Upper lobe of left lung (tissue), 6 donors: Measurements from ENCODE around the gene CRYAB. TPM values are rescaled to one million over a fixed set of nuclear protein-coding genes. Genes with fewer than 3 reads are reported as not detected.
A peak's percentile ranks its signal among the peaks of the same experiment; 100 is the strongest.

ENCODE experiments used
- ATAC-seq, 2 donors: fragments of 200-7000 bp; cut with Tn5 transposase; one replicate each; pipeline ENCODE4 v1.9.1; 2022; ENCODE audit warnings: mild to moderate bottlenecking in 2 of 2, moderate library complexity in 2 of 2; ENCODE audit not compliant: low FRiP score in 2 of 2
- DNase-seq, 2 donors: peaks; one replicate each; pipeline ENCODE4 v3.0.0-alpha.2; 2019 to 2020
- H3K27ac ChIP-seq, 4 donors: fragments of 200-600 bp; sonication (generic); one replicate each; pipeline ENCODE4 v1.5.1; 2016 to 2019
- H3K27me3 ChIP-seq, 4 donors: fragments of 200-600 bp; sonication (generic); one replicate each; pipeline ENCODE4 v1.5.1; 2017 to 2019
- H3K36me3 ChIP-seq, 4 donors: fragments of 200-600 bp; sonication (generic); one replicate each; pipeline ENCODE4 v1.5.1; 2016 to 2019
- H3K4me1 ChIP-seq, 4 donors: fragments of 200-600 bp; sonication (generic); one replicate each; pipeline ENCODE4 v1.5.1; 2018 to 2019
- H3K4me3 ChIP-seq, 4 donors: fragments of 200-600 bp; sonication (generic); one replicate each; pipeline ENCODE4 v1.5.1; 2017 to 2019; ENCODE audit warnings: mild to moderate bottlenecking in 2 of 4, moderate library complexity in 1 of 4
- H3K9me3 ChIP-seq, 4 donors: fragments of 200-600 bp; sonication (generic); one replicate each; pipeline ENCODE4 v1.5.1; 2018 to 2019
- EP300 ChIP-seq, 4 donors: sonication (generic); formaldehyde crosslinking; IDR thresholded peaks; one replicate each; pipeline ENCODE4 v1.5.1; 2017; ENCODE audit warnings: antibody characterized with exemption in 4 of 4, control low read depth in 2 of 4
- POLR2A ChIP-seq, 4 donors: fragments of 450-650 bp; IDR thresholded peaks; one replicate each; pipeline ENCODE4 v1.5.1; 2016 to 2017; ENCODE audit warnings: antibody characterized with exemption in 4 of 4, mild to moderate bottlenecking in 2 of 4
- POLR2AphosphoS5 ChIP-seq, 2 donors: sonication (generic); formaldehyde crosslinking; IDR thresholded peaks; one replicate each; pipeline ENCODE4 v1.5.1; 2017; ENCODE audit warnings: antibody characterized with exemption in 2 of 2
- WGBS, 2 donors: methylation state at CpG; one replicate each; pipeline ENCODE4 v1.1.5; 2017 to 2018; 5-methylcytosine and 5-hydroxymethylcytosine counted together
- total RNA-seq, 6 donors: library from RNA; depleted of rRNA in 4 of 6; stranded (reverse); fragments of >200 nt in 4 of 6; gene quantifications; one replicate each; pipeline versions ENCODE4 v1.1.0 to v1.2.1, GENCODE V29; 2016 to 2021
- TF ChIP-seq, protein P1 (sequence below), 6 experiments: fragments of 450-650 bp in 4 of 6; fragments of 200-600 bp in 2 of 6; sonication (generic) in 2 of 6; IDR thresholded peaks; one replicate each; pipeline ENCODE4 v1.5.1; 2016 to 2019; ENCODE audit warnings: antibody characterized with exemption in 6 of 6
- donor health status: DM: no; HTN: no; CAD: no; lungs with moderate emphysema.
- donor health status: DM: no; HTN: yes; CAD: no; lungs with severe emphysema.

The CRYAB gene
- total RNA-seq, 6 donors from 2014 or later: 21.0 to 79.7 (median 30.2) TPM

DNA sequence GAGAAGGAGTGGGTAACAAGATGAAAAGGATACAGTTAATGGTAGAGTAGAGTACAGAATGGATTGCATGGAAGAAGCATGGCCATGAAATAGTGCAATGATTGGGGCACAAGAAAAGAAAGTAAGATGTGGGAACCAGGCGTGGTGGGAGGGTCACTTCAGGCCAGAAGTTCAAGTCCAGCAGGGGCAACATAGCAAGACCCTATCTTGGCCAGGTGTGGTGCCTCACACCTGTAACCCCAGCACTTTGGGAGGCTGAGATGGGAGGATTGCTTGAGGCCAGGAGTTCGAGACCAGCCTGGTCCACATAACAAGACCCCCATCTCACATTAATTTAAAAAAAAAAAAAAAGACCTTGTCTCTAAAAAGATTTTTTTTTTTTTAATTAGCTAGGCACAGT lies 5.7 kb upstream of the CRYAB start:
- TF ChIP-seq, protein P1, sequence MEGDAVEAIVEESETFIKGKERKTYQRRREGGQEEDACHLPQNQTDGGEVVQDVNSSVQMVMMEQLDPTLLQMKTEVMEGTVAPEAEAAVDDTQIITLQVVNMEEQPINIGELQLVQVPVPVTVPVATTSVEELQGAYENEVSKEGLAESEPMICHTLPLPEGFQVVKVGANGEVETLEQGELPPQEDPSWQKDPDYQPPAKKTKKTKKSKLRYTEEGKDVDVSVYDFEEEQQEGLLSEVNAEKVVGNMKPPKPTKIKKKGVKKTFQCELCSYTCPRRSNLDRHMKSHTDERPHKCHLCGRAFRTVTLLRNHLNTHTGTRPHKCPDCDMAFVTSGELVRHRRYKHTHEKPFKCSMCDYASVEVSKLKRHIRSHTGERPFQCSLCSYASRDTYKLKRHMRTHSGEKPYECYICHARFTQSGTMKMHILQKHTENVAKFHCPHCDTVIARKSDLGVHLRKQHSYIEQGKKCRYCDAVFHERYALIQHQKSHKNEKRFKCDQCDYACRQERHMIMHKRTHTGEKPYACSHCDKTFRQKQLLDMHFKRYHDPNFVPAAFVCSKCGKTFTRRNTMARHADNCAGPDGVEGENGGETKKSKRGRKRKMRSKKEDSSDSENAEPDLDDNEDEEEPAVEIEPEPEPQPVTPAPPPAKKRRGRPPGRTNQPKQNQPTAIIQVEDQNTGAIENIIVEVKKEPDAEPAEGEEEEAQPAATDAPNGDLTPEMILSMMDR (IDR thresholded peaks at IDR 0.05): no peak
- TF ChIP-seq EP300 (IDR thresholded peaks at IDR 0.05): no peak
- Histone ChIP-seq H3K36me3 (no peaks in the 10 kb centered on the region), H3K27ac (peak overlapping the region in 1 of 4 donors; percentile 78), H3K4me1 (peaks cover 4 to 13% (median 9%) of the 10 kb centered on the region in 4 donors), H3K27me3 (peaks cover 0 to 4% (median 0%) of the 10 kb centered on the region in 4 donors), H3K9me3 (no peaks in the 10 kb centered on the region), H3K4me3 (no peak overlapping the region)
- 82 to 93% methylated on average over 2 of the region's 2 CpGs for WGBS, 2 donors
- no peak for DNase-seq
- no peak for ATAC-seq

DNA sequence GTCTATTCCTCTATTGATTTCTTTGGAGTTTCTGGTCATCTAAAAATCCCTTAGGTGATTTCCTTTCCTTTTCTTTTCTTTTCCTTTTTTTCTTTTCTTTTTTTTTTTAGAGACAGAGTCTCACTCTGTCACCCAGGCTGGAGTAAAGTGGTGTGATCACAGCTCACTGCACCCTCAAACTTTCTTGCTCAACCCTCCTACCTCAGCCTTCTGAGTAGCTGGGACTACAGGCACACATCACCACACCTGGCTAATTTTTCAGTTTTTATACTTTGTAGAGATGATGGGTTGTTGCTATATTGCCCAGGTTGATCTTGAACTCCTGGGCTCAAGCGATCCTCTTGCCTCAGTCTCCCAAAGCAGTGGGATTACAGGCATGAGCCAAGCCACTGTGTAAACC lies 5.2 kb upstream of the CRYAB start:
- TF ChIP-seq POLR2A (IDR thresholded peaks at IDR 0.05): no peak
- TF ChIP-seq, protein P1 (IDR thresholded peaks at IDR 0.05): no peak
- no peak for TF ChIP-seq EP300 (IDR thresholded peaks at IDR 0.05)
- no peak for TF ChIP-seq POLR2AphosphoS5 (IDR thresholded peaks at IDR 0.05)
- ATAC-seq: no peak
- Histone ChIP-seq H3K4me1 (peaks cover 1 to 19% (median 10%) of the 10 kb centered on the region in 4 donors), H3K36me3 (no peaks in the 10 kb centered on the region), H3K9me3 (no peaks in the 10 kb centered on the region), H3K4me3 (no peak overlapping the region), H3K27me3 (peaks cover 0 to 4% (median 0%) of the 10 kb centered on the region in 4 donors), H3K27ac (no peak overlapping the region)
- WGBS, 2 donors: 93 to 96% methylated on average over 1 of the region's 1 CpG
- DNase-seq: no peak

DNA sequence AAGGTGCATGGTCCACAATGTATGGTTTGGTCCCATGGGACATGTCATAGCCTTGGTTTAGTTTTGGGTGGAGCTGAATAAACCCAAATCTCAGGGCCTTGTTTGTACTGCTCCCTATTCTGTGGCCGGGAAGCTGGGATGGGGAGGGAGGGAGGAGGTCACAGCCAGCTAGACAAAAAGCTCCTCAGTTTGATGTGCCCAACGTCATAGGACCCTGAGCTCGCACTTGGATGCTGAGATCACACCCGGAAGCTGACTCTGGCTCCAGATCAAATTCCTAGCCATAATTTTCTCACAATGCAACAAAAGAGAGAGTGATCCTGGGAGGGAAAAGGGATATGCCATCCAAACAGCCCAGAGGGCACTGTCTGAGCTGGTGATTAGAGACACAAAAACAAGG lies 2.4 kb upstream of the CRYAB start:
- DNase-seq: no peak
- TF ChIP-seq EP300 (IDR thresholded peaks at IDR 0.05): no peak
- TF ChIP-seq, protein P1 (IDR thresholded peaks at IDR 0.05): no peak
- TF ChIP-seq POLR2AphosphoS5 (IDR thresholded peaks at IDR 0.05): peak; percentile 9 to 11
- TF ChIP-seq POLR2A (IDR thresholded peaks at IDR 0.05): peak in 1 of 4 donors; percentile 30
- Histone ChIP-seq H3K4me3 (peak overlapping the region in 3 of 4 donors; percentile 39 to 53 (median 52)), H3K9me3 (no peaks in the 10 kb centered on the region), H3K27me3 (peaks cover 0 to 4% (median 0%) of the 10 kb centered on the region in 4 donors), H3K36me3 (no peaks in the 10 kb centered on the region), H3K4me1 (peaks cover 0 to 18% (median 10%) of the 10 kb centered on the region in 4 donors), H3K27ac (peak overlapping the region; percentile 75 to 88 (median 85))
- ATAC-seq: peak in 1 of 2 donors; percentile 67
- 44 to 67% methylated on average over 4 of the region's 4 CpGs for WGBS, 2 donors

DNA sequence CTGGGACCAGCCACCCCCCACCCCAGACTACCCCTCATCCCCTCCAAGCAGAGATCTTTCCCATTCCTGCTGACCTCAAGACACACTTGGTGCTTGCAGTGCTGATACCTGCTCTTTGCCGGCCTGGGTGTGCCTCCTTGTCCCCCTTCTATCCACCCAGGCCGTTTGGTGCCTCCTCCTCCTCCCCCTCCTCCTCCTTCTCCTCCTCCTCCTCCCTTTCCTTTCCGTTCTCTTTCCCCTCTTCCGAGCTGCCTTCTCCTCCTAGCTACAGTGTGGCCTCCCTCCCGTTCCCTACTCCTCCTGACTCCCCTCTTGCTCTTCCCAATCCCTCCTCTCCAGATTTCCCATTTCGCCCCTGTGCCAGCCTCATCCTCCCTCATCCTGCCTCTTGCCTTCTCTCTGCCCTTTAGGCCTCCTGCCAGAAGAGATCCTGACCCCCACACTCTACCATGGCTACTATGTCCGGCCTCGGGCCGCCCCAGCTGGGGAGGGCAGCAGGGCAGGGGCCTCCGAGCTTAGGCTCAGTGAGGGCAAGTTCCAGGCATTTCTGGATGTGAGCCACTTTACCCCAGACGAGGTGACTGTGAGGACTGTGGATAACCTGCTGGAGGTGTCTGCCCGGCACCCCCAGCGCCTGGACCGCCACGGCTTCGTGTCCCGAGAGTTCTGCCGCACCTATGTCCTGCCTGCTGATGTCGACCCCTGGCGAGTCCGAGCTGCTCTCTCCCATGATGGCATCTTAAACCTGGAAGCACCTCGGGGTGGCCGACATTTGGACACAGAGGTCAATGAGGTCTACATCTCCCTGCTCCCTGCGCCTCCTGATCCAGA lies 1.7 kb upstream of the CRYAB start:
- H3K36me3 ChIP-seq: no peaks in the 10 kb centered on the region
- WGBS, 2 donors: 60 to 73% methylated on average over 14 to 24 of the region's 24 CpGs
- peak overlapping the region; percentile 75 to 88 (median 85) for H3K27ac ChIP-seq
- no peaks in the 10 kb centered on the region for H3K9me3 ChIP-seq
- ATAC-seq (peak in 1 of 2 donors; percentile 70), DNase-seq (peak in 1 of 2 donors; percentile 78)
- H3K4me1 ChIP-seq: peaks cover 0 to 18% (median 9%) of the 10 kb centered on the region in 4 donors
- TF ChIP-seq, protein P1 (IDR thresholded peaks at IDR 0.05): no peak
- no peak for TF ChIP-seq POLR2A (IDR thresholded peaks at IDR 0.05)
- TF ChIP-seq EP300 (IDR thresholded peaks at IDR 0.05): no peak
- TF ChIP-seq POLR2AphosphoS5 (IDR thresholded peaks at IDR 0.05): no peak
- peaks cover 0 to 4% (median 0%) of the 10 kb centered on the region in 4 donors for H3K27me3 ChIP-seq
- peak overlapping the region; percentile 20 to 53 (median 46) for H3K4me3 ChIP-seq
